GM20000 (cell line): ENCODE data around the gene FAM151A.

ENCODE experiments used
- DNase-seq: peaks from one replicate; pipeline ENCODE4 v3.0.0; 2012; ENCODE audit warnings: low spot score
- CTCF ChIP-seq: IDR thresholded peaks from 2 replicates; pipeline ENCODE4 v1.5.1; 2012; ENCODE audit warnings: mild to moderate bottlenecking, control low read depth; ENCODE audit errors: extremely low read depth, missing control alignments

The FAM151A gene

GRCh38 chr1:54627196-54627595, 3.9 kb upstream of the FAM151A start:
- no peak for TF ChIP-seq CTCF
- no peak for DNase-seq

GRCh38 chr1:54624466-54625464, 1.4 kb upstream of the FAM151A start:
- no peak for TF ChIP-seq CTCF
- no peak for DNase-seq

GRCh38 chr1:54619749-54620148, 3.6 kb downstream of the FAM151A start:
- TF ChIP-seq CTCF: no peak

GRCh38 chr1:54615531-54616279, 7.6 kb downstream of the FAM151A start:
- no peak for DNase-seq
- TF ChIP-seq CTCF: no peak

More at GRCh38 chr1:54619749-54620148, 3.6 kb downstream of the FAM151A start:
- DNase-seq: no peak

- no peak for DNase-seq
- TF ChIP-seq CTCF: no peak
These were observed 8.8 kb downstream of the FAM151A start for GRCh38 chr1:54614563-54614962.

- no peak for DNase-seq
- TF ChIP-seq CTCF: no peak
These were observed 9.3 kb downstream of the FAM151A start for GRCh38 chr1:54614024-54614423.

- TF ChIP-seq CTCF: no peak
- DNase-seq: no peak
These were observed 11.7 kb downstream of the FAM151A start for GRCh38 chr1:54611621-54612020.
